Astrocyte (in vitro differentiated cells and primary cell): ENCODE results near the gene RELB. TPM values are rescaled to one million over a fixed set of nuclear protein-coding genes. Genes with fewer than 3 reads are reported as not detected.

Experiments
- DNase-seq: peaks from one replicate; pipeline ENCODE4 v3.0.0-alpha.2; 2010; ENCODE audit warnings: low read depth
- FAIRE-seq: peaks from 2 replicates; lab custom pipeline; 2011; peaks lifted over from hg19 to GRCh38; lab: Jason Lieb, UNC
- H2AFZ ChIP-seq: 2 replicates; pipeline ENCODE4 v1.6.0; 2012; ENCODE audit warnings: low read depth, low read length, inconsistent platforms
- H3K27ac ChIP-seq: 2 replicates; pipeline ENCODE4 v1.5.1; 2011; ENCODE audit warnings: low read depth, low read length, inconsistent platforms
- H3K27me3 ChIP-seq: 2 replicates; pipeline ENCODE4 v1.6.0; 2011; ENCODE audit warnings: low read length, inconsistent platforms; ENCODE audit not compliant: insufficient read depth
- H3K36me3 ChIP-seq: 2 replicates; pipeline ENCODE4 v1.5.1; 2011; ENCODE audit warnings: low read length, inconsistent platforms; ENCODE audit not compliant: insufficient read depth
- H3K4me1 ChIP-seq: 2 replicates; pipeline ENCODE4 v1.5.1; 2011; ENCODE audit warnings: low read length, inconsistent platforms; ENCODE audit not compliant: insufficient read depth
- H3K4me2 ChIP-seq: 2 replicates; pipeline ENCODE4 v1.6.0; 2012; ENCODE audit warnings: low read length, inconsistent platforms
- H3K4me3 ChIP-seq: 2 replicates; pipeline ENCODE4 v1.5.1; 2011; ENCODE audit warnings: low read depth, mild to moderate bottlenecking, low read length, inconsistent platforms; ENCODE audit not compliant: insufficient read depth
- H3K79me2 ChIP-seq: 2 replicates; pipeline ENCODE4 v1.6.0; 2012; ENCODE audit warnings: mild to moderate bottlenecking, low read length, inconsistent platforms; ENCODE audit not compliant: insufficient read depth
- H3K9ac ChIP-seq: 2 replicates; pipeline ENCODE4 v1.6.0; 2012; ENCODE audit warnings: mild to moderate bottlenecking, low read length, inconsistent platforms
- H3K9me3 ChIP-seq: 2 replicates; pipeline ENCODE4 v1.5.1; 2012; ENCODE audit warnings: low read depth, mild to moderate bottlenecking, low read length, inconsistent platforms; ENCODE audit not compliant: insufficient read depth
- H4K20me1 ChIP-seq: 2 replicates; pipeline ENCODE4 v1.6.0; 2012; ENCODE audit warnings: low read length, inconsistent platforms; ENCODE audit not compliant: insufficient read depth
- H3K27ac Mint-ChIP-seq: one replicate; pipeline ENCODE4 v1.8.0; 2021; ENCODE audit warnings: mild to moderate bottlenecking, mixed read lengths; ENCODE audit not compliant: unreplicated experiment
- H3K27me3 Mint-ChIP-seq: one replicate; pipeline ENCODE4 v1.8.0; 2021; ENCODE audit warnings: low read depth, mixed read lengths; ENCODE audit not compliant: unreplicated experiment
- H3K36me3 Mint-ChIP-seq: one replicate; pipeline ENCODE4 v1.8.0; 2021; ENCODE audit warnings: low read depth, mixed read lengths; ENCODE audit not compliant: unreplicated experiment
- H3K4me1 Mint-ChIP-seq: one replicate; pipeline ENCODE4 v1.8.0; 2021; ENCODE audit warnings: low read depth, mixed read lengths; ENCODE audit not compliant: unreplicated experiment
- H3K4me3 Mint-ChIP-seq: one replicate; pipeline ENCODE4 v1.8.0; 2021; ENCODE audit warnings: mild to moderate bottlenecking, moderate library complexity, mixed read lengths; ENCODE audit not compliant: unreplicated experiment
- H3K9me3 Mint-ChIP-seq: one replicate; pipeline ENCODE4 v1.8.0; 2021; ENCODE audit warnings: mild to moderate bottlenecking, mixed read lengths; ENCODE audit not compliant: unreplicated experiment
- EZH2 ChIP-seq: IDR thresholded peaks from 2 replicates; pipeline ENCODE4 v1.6.1; 2012; ENCODE audit warnings: mild to moderate bottlenecking, low read length, inconsistent platforms; ENCODE audit not compliant: insufficient read depth
- total RNA-seq: library from RNA; stranded (reverse); gene quantifications from 2 replicates; pipeline ENCODE4 v1.2.1, GENCODE V29; 2021
- TF ChIP-seq, protein P1 (sequence below): IDR thresholded peaks from 2 replicates; pipeline ENCODE4 v1.5.1; 2011; ENCODE audit warnings: low read depth, mild to moderate bottlenecking, inconsistent platforms, low read length, moderate library complexity; ENCODE audit not compliant: insufficient read depth

The RELB gene
- total RNA-seq, 1 donor from 2014 or later = 14.0 TPM

DNA sequence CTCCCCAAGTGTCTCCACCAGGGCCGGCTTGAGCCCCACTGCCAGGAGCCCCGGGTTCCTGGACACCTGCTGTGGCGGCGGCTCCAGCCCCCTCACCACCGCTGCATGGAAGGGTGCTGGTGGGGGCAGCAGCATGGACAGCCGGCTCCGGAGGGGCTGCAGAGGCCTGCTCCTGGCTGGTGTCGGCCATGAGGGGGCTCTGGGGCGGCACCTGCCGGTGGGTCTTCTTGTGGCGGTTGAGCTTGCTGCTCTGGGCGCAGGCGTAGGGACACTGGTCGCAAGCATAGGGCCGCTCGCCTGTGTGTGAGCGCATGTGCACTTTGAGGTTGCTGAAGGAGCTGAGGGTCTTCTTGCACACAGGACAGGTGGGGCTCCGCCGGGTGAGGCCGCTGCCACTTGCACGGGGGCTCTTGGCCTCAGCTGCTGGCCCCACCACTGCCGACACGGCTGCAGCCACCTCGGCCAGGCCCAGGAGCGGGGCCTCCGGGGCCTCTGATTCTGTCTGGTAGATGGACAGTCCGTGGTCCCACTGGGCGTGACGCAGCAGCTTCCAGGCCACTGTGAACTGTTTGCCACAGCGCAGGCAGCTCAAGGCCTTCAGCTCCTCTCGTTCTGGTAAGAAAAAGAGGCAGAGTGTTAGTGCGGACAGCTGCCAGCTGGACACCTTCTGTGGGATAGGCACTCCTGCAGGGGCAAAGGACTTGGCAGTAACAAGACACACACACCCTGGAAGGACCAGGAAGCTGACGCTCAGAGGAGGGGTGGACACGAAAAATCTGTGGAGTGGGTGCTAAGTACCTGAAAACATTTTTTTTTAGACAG is 70.9 kb downstream of the RELB start:
- H3K27me3 Mint-ChIP-seq = peaks cover 3% of the 10 kb centered on the region
- FAIRE-seq = no peak

DNA sequence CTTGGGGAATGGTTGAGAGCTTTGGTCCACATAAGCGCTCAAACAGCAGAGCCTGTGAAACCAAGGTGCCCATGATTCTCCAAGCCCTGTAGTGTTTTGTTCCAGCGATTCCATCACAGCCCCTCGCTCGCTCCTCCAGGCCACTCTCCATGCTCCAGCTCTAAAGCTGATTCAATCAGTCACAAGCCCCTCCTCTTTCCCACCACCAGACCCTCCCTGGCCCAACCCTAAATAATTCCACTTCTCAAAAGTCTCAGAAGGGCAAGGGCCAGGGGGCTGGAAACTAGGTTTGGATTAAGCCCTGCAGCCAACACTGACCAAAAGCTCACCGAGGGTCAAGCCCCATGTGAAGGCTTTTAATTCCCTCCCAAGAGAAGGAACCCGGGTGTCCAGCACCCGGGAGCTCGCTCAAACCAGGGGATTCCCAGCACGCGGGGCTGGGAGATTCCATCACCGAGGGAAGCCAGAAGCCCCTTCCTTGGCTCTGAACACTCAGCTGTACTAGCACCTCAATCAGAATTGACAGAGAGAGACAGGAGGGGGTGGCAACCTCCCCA is 73.6 kb downstream of the RELB start:
- H3K4me1 ChIP-seq = peaks cover 10% of the 10 kb centered on the region
- no peaks in the 10 kb centered on the region for H3K27me3 ChIP-seq
- H3K27ac ChIP-seq = no peak overlapping the region
- Mint-ChIP-seq H3K27ac (no peak overlapping the region), H3K27me3 (peaks cover 3% of the 10 kb centered on the region), H3K4me1 (no peaks in the 10 kb centered on the region), H3K36me3 (peaks cover 9% of the 10 kb centered on the region), H3K9me3 (no peaks in the 10 kb centered on the region), H3K4me3 (peak overlapping the region; percentile 74)
- no peak overlapping the region for H2AFZ ChIP-seq
- H3K9ac ChIP-seq = no peak overlapping the region
- H3K36me3 ChIP-seq = peaks cover 7% of the 10 kb centered on the region
- H3K79me2 ChIP-seq = peaks cover 8% of the 10 kb centered on the region
- no peak for TF ChIP-seq EZH2
- TF ChIP-seq, protein P1, sequence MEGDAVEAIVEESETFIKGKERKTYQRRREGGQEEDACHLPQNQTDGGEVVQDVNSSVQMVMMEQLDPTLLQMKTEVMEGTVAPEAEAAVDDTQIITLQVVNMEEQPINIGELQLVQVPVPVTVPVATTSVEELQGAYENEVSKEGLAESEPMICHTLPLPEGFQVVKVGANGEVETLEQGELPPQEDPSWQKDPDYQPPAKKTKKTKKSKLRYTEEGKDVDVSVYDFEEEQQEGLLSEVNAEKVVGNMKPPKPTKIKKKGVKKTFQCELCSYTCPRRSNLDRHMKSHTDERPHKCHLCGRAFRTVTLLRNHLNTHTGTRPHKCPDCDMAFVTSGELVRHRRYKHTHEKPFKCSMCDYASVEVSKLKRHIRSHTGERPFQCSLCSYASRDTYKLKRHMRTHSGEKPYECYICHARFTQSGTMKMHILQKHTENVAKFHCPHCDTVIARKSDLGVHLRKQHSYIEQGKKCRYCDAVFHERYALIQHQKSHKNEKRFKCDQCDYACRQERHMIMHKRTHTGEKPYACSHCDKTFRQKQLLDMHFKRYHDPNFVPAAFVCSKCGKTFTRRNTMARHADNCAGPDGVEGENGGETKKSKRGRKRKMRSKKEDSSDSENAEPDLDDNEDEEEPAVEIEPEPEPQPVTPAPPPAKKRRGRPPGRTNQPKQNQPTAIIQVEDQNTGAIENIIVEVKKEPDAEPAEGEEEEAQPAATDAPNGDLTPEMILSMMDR = no peak
- H4K20me1 ChIP-seq = peaks cover 7% of the 10 kb centered on the region
- H3K9me3 ChIP-seq = no peaks in the 10 kb centered on the region
- DNase-seq (no peak), FAIRE-seq (no peak)
- peak overlapping the region; percentile 36 for H3K4me2 ChIP-seq
- H3K4me3 ChIP-seq = no peak overlapping the region

More for the DNA sequence above, 70.9 kb downstream of the RELB start:
- Histone ChIP-seq H3K4me1 (peaks cover 7% of the 10 kb centered on the region), H3K4me3 (no peak overlapping the region), H3K79me2 (no peaks in the 10 kb centered on the region), H2AFZ (no peak overlapping the region), H3K9me3 (no peaks in the 10 kb centered on the region), H3K27me3 (no peaks in the 10 kb centered on the region), H3K36me3 (peaks cover 10% of the 10 kb centered on the region), H4K20me1 (peaks cover 5% of the 10 kb centered on the region), H3K27ac (no peak overlapping the region), H3K9ac (no peak overlapping the region), H3K4me2 (no peak overlapping the region)
- H3K9me3 Mint-ChIP-seq = no peaks in the 10 kb centered on the region
- no peak for DNase-seq
- H3K27ac Mint-ChIP-seq = no peak overlapping the region
- no peaks in the 10 kb centered on the region for H3K4me1 Mint-ChIP-seq
- TF ChIP-seq EZH2 = no peak
- no peak overlapping the region for H3K4me3 Mint-ChIP-seq
- peaks cover 17% of the 10 kb centered on the region for H3K36me3 Mint-ChIP-seq

DNA sequence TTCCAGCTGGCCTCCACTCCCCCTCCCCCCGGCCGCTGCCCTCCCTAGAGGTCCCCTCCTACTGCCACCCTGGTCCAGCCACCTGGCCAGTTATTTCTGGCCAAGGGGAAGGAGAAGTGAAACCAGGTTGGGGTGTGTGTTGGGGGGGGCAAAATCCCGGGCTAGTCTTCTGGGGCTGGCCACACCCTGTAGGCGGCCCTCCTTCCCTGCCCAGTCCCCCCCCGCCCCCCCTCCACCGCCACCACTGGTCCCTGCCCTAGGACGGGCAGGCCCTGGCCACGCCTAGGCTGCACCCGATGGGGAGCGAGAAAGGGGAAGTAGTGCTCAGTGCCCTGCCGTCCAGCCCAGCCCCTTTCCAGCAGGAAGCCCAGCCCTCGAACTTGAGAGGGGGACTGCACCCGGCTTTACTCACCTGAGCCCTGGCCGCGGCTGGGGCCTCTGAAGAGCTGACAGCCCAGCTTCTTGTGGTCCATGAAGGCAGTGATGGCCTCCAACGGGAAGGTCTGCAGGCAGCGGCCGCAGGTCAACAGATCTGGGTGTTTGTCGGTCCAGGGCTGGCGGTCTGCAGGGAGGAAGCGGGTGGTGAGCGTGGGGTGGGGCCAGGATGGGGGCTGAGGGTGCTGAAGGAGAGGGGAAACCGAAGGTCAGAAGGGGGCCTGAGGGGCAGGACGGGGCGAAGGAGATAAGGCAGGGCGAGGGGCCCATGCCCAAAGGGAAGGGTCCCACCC is 74.2 kb downstream of the RELB start:
- H3K36me3 ChIP-seq = peaks cover 3% of the 10 kb centered on the region
- peaks cover 7% of the 10 kb centered on the region for H4K20me1 ChIP-seq
- peak overlapping the region; percentile 82 for H2AFZ ChIP-seq
- H3K9me3 ChIP-seq = no peaks in the 10 kb centered on the region
- H3K27me3 Mint-ChIP-seq = peaks cover 3% of the 10 kb centered on the region
- peaks cover 14% of the 10 kb centered on the region for H3K4me1 ChIP-seq
- H3K27ac ChIP-seq = no peak overlapping the region
- TF ChIP-seq, protein P1 = no peak
- no peak for TF ChIP-seq EZH2
- FAIRE-seq = no peak
- H3K27me3 ChIP-seq = no peaks in the 10 kb centered on the region
- H3K4me3 Mint-ChIP-seq = peak overlapping the region; percentile 80
- H3K9ac ChIP-seq = peak overlapping the region; percentile 55
- no peaks in the 10 kb centered on the region for H3K9me3 Mint-ChIP-seq
- H3K4me1 Mint-ChIP-seq = peaks cover 3% of the 10 kb centered on the region
- DNase-seq = no peak
- H3K79me2 ChIP-seq = peaks cover 14% of the 10 kb centered on the region
- peak overlapping the region; percentile 60 for H3K4me3 ChIP-seq
- H3K36me3 Mint-ChIP-seq = peaks cover 4% of the 10 kb centered on the region
- peak overlapping the region; percentile 88 for H3K4me2 ChIP-seq
- H3K27ac Mint-ChIP-seq = no peak overlapping the region
